IMR-90 (cell line): ENCODE results near the gene FOXN4. TPM values are rescaled to one million over a fixed set of nuclear protein-coding genes. Genes with fewer than 3 reads are reported as not detected.

ENCODE experiments used
- ATAC-seq: fragments of 200-7000 bp; cut with Tn5 transposase; 2 replicates; pipeline ENCODE4 v1.9.1; 2020; ENCODE audit warnings: low read depth, mild to moderate bottlenecking, moderate library complexity
- BruUV-seq: library from RNA; stranded (reverse); fragments of 400-500 nt; replicated peaks from 2 replicates; lab custom pipeline; 2021; lab: Mats Ljungman, UMichigan
- CTCF ChIA-PET: fragments of 300-600 bp; formaldehyde crosslinking; extraction: SDS; loops from one replicate; lab custom pipeline; 2021; ENCODE audit warnings: antibody characterized with exemption; lab: Yijun Ruan, JAX
- POLR2A ChIA-PET: fragments of 300-600 bp; sonication (Branson Sonifier 250); formaldehyde crosslinking; loops from one replicate; lab custom pipeline; 2022; ENCODE audit warnings: antibody characterized with exemption; ENCODE audit not compliant: unreplicated experiment; lab: Charles Lee
- DNase-seq: peaks from one replicate; pipeline ENCODE4 v3.0.0; 2013
- H2AFZ ChIP-seq: replicated peaks from 2 replicates; pipeline ENCODE3; 2013; ENCODE audit warnings: low read length, mild to moderate bottlenecking; ENCODE audit not compliant: poor library complexity
- H2AK5ac ChIP-seq: 2 replicates; pipeline ENCODE4 v1.6.1; 2013; ENCODE audit warnings: low read depth, low read length, inconsistent platforms
- H2AK9ac ChIP-seq: replicated peaks from 2 replicates; pipeline ENCODE3; 2013; ENCODE audit warnings: mild to moderate bottlenecking, low read depth, low read length, moderate library complexity; ENCODE audit not compliant: poor library complexity
- H2BK120ac ChIP-seq: 2 replicates; pipeline ENCODE4 v1.6.1; 2013; ENCODE audit warnings: low read depth, low read length, inconsistent platforms
- H2BK15ac ChIP-seq: 3 replicates; pipeline ENCODE4 v1.6.1; 2013; ENCODE audit warnings: low read depth, low read length, inconsistent platforms
- H2BK20ac ChIP-seq: 2 replicates; pipeline ENCODE4 v1.6.1; 2013; ENCODE audit warnings: low read depth, mild to moderate bottlenecking, inconsistent platforms, low read length, moderate library complexity
- H2BK5ac ChIP-seq: 2 replicates; pipeline ENCODE4 v1.6.1; 2013; ENCODE audit warnings: mild to moderate bottlenecking, low read depth, low read length, inconsistent platforms; ENCODE audit not compliant: poor library complexity, severe bottlenecking
- H3K14ac ChIP-seq: replicated peaks from 2 replicates; pipeline ENCODE4 v1.6.1; 2013; ENCODE audit warnings: low read depth, low read length, inconsistent platforms
- H3K18ac ChIP-seq: 2 replicates; pipeline ENCODE4 v1.6.1; 2013; ENCODE audit warnings: low read depth, low read length, control low read depth
- H3K23ac ChIP-seq: 2 replicates; pipeline ENCODE4 v1.6.1; 2013; ENCODE audit warnings: low read depth, low read length, inconsistent platforms
- H3K27ac ChIP-seq: 2 replicates; pipeline ENCODE4 v1.5.1; 2013; ENCODE audit warnings: mild to moderate bottlenecking, control low read depth, low read length; ENCODE audit not compliant: insufficient read depth
- H3K27me3 ChIP-seq: 2 replicates; pipeline ENCODE4 v1.6.1; 2013; ENCODE audit warnings: low read length; ENCODE audit not compliant: control insufficient read depth, insufficient read depth
- H3K36me3 ChIP-seq: 2 replicates; pipeline ENCODE4 v1.6.1; 2013; ENCODE audit warnings: low read length, mixed read lengths; ENCODE audit not compliant: control insufficient read depth, insufficient read depth
- H3K4ac ChIP-seq: 2 replicates; pipeline ENCODE4 v1.6.1; 2013; ENCODE audit warnings: low read depth, low read length, inconsistent platforms
- H3K4me1 ChIP-seq: 2 replicates; pipeline ENCODE4 v1.6.1; 2013; ENCODE audit warnings: low read length, mixed read lengths; ENCODE audit not compliant: control insufficient read depth, insufficient read depth
- H3K4me2 ChIP-seq: 2 replicates; pipeline ENCODE4 v1.6.1; 2013; ENCODE audit warnings: low read depth, mild to moderate bottlenecking, control low read depth, low read length, moderate library complexity
- H3K4me3 ChIP-seq: 2 replicates; pipeline ENCODE4 v1.5.1; 2013; ENCODE audit warnings: low read depth, mild to moderate bottlenecking, control low read depth, low read length, moderate library complexity; ENCODE audit not compliant: insufficient read depth
- H3K56ac ChIP-seq: 2 replicates; pipeline ENCODE4 v1.6.1; 2013; ENCODE audit warnings: low read length, inconsistent platforms; ENCODE audit not compliant: insufficient read depth; ENCODE audit errors: extremely low read depth
- H3K79me1 ChIP-seq, 2 experiments: 2 replicates each; pipeline ENCODE4 v1.6.1; 2013; ENCODE audit warnings: low read length in 2 of 2, inconsistent platforms in 1 of 2, low read depth in 1 of 2
- H3K9ac ChIP-seq: 2 replicates; pipeline ENCODE4 v1.6.1; 2013; ENCODE audit warnings: low read depth, low read length, control low read depth
- H3K9me1 ChIP-seq: 2 replicates; pipeline ENCODE4 v1.6.1; 2013; ENCODE audit warnings: low read length, inconsistent platforms; ENCODE audit not compliant: insufficient read depth
- H3K9me3 ChIP-seq: 2 replicates; pipeline ENCODE4 v1.6.1; 2013; ENCODE audit warnings: low read length; ENCODE audit not compliant: control insufficient read depth, insufficient read depth
- H4K20me1 ChIP-seq: 2 replicates; pipeline ENCODE4 v1.6.1; 2013; ENCODE audit warnings: low read length, inconsistent platforms; ENCODE audit not compliant: insufficient read depth
- H4K5ac ChIP-seq: 2 replicates; pipeline ENCODE4 v1.6.1; 2013; ENCODE audit warnings: mild to moderate bottlenecking, low read depth, low read length, control low read depth
- H4K8ac ChIP-seq, 2 experiments: 2 replicates each; pipeline ENCODE4 v1.6.1; 2013; ENCODE audit warnings: low read depth in 2 of 2, low read length in 2 of 2, control low read depth in 1 of 2, inconsistent platforms in 1 of 2
- H4K91ac ChIP-seq: 2 replicates; pipeline ENCODE4 v1.6.1; 2013; ENCODE audit warnings: low read depth, low read length, inconsistent platforms; ENCODE audit not compliant: insufficient read depth
- BHLHE40 ChIP-seq: fragments of 150-350 bp; IDR thresholded peaks from 2 replicates; pipeline ENCODE4 v1.6.1; 2016; ENCODE audit warnings: mild to moderate bottlenecking, low read depth, low read length
- CEBPB ChIP-seq: IDR thresholded peaks from 2 replicates; pipeline ENCODE4 v1.6.1; 2012; ENCODE audit warnings: low read depth, low read length, improper control_type of control experiment
- CHD1 ChIP-seq: IDR thresholded peaks from 2 replicates; pipeline ENCODE4 v1.6.1; 2012; ENCODE audit warnings: low read depth, low read length, improper control_type of control experiment
- CTCF ChIP-seq: conservative IDR thresholded peaks from 2 replicates; pipeline ENCODE4 v1.5.1; 2012; ENCODE audit warnings: mild to moderate bottlenecking, low read depth, low read length, improper control_type of control experiment
- ELK1 ChIP-seq: fragments of 150-350 bp; IDR thresholded peaks from 2 replicates; pipeline ENCODE4 v1.6.1; 2016; ENCODE audit warnings: low read depth, mild to moderate bottlenecking, low read length, moderate library complexity, borderline replicate concordance
- FOS ChIP-seq: fragments of 150-350 bp; IDR thresholded peaks from 2 replicates; pipeline ENCODE4 v1.6.1; 2016; ENCODE audit warnings: low read depth, low read length
- MAFK ChIP-seq: IDR thresholded peaks from 2 replicates; pipeline ENCODE4 v1.6.1; 2012; ENCODE audit warnings: low read depth, low read length, improper control_type of control experiment
- MAZ ChIP-seq: IDR thresholded peaks from 2 replicates; pipeline ENCODE4 v1.6.1; 2012; ENCODE audit warnings: low read depth, mild to moderate bottlenecking, low read length, improper control_type of control experiment, moderate library complexity, borderline replicate concordance
- MXI1 ChIP-seq: IDR thresholded peaks from 2 replicates; pipeline ENCODE4 v1.6.1; 2012; ENCODE audit warnings: low read depth, mild to moderate bottlenecking, low read length, moderate library complexity, borderline replicate concordance
- NFE2L2 ChIP-seq: fragments of 150-350 bp; IDR thresholded peaks from 2 replicates; pipeline ENCODE4 v1.6.1; 2016; ENCODE audit warnings: low read depth, mild to moderate bottlenecking, low read length
- POLR2A ChIP-seq: IDR thresholded peaks from 2 replicates; pipeline ENCODE4 v1.6.1; 2012; ENCODE audit warnings: mild to moderate bottlenecking, low read depth, low read length
- RAD21 ChIP-seq: IDR thresholded peaks from 2 replicates; pipeline ENCODE4 v1.6.1; 2012; ENCODE audit warnings: low read length, improper control_type of control experiment
- RFX5 ChIP-seq: IDR thresholded peaks from 2 replicates; pipeline ENCODE4 v1.8.0; 2012; ENCODE audit warnings: low read depth, mild to moderate bottlenecking, low read length, moderate library complexity
- SMC3 ChIP-seq: fragments of 150-350 bp; IDR thresholded peaks from 2 replicates; pipeline ENCODE4 v1.6.1; 2016; ENCODE audit warnings: low read depth, mild to moderate bottlenecking, antibody characterized with exemption, low read length, moderate library complexity
- USF2 ChIP-seq: fragments of 150-350 bp; IDR thresholded peaks from 2 replicates; pipeline ENCODE4 v1.6.1; 2017; ENCODE audit warnings: mild to moderate bottlenecking, antibody characterized with exemption, low read length, low read depth
- WGBS, 2 experiments: methylation state at CpG; one replicate each; pipeline versions ENCODE4 v1.1.5 to v1.1.7; 2013; ENCODE audit warnings: missing lambda C conversion rate in 2 of 2; ENCODE audit not compliant: insufficient read length in 1 of 2; ENCODE audit errors: extremely low coverage in 2 of 2; 5-methylcytosine and 5-hydroxymethylcytosine counted together
- dilution Hi-C: fragments of 300-500 bp; cut with HindIII; formaldehyde crosslinking; loops from one replicate; pipeline ENCODE4 v1.14.3; 2018; ENCODE audit warnings: low sequenced_read_pairs; ENCODE audit not compliant: unreplicated experiment
- in situ Hi-C: fragments of 300-500 bp; cut with MboI; formaldehyde crosslinking; loops from 3 replicates; pipeline ENCODE4 v1.14.3; 2019; ENCODE audit warnings: low sequenced_read_pairs, inconsistent platforms, mixed read lengths
- intact Hi-C: fragments of 100-400 bp; cut with micrococcal nuclease; formaldehyde crosslinking; loops from 2 replicates; pipeline ENCODE4 v1.10.0; 2022
- polyA plus RNA-seq, 3 experiments: library from polyadenylated mRNA; depleted of rRNA; stranded (reverse); fragments of >200 nt; gene quantifications; 2 replicates each; pipeline ENCODE4 v1.2.3, GENCODE V29; 2012; ENCODE audit warnings: low replicate concordance in 1 of 3
- total RNA-seq: library from RNA; depleted of rRNA; stranded (reverse); fragments of >200 nt; gene quantifications from 2 replicates; pipeline ENCODE4 v1.2.3, GENCODE V29; 2012

The FOXN4 gene
- total and polyA plus RNA-seq, 2 of the 4 experiments (the other 2 are of a cell fraction): not detected

GRCh38 chr12:109287181-109287580 is 21.9 kb downstream of the FOXN4 start:
- H3K56ac ChIP-seq: no peak overlapping the region
- no peak overlapping the region for H3K4ac ChIP-seq
- H3K27me3 ChIP-seq: peaks cover 2% of the 10 kb centered on the region; the same call in 1 of the 2 replicates
- H4K8ac ChIP-seq: no peak overlapping the region
- H4K91ac ChIP-seq: no peak overlapping the region
- ChIA-PET POLR2A (no interaction called here), CTCF (no interaction called here)
- dilution Hi-C loops: no loop called here
- no peak overlapping the region for H2AK9ac ChIP-seq
- no peak overlapping the region for H3K23ac ChIP-seq
- no CpG with 5 or more reads among the region's 7 CpGs for WGBS, 2 experiments
- H3K4me1 ChIP-seq: no peaks in the 10 kb centered on the region
- in situ Hi-C loops: no loop called here
- no peak overlapping the region for H2BK15ac ChIP-seq
- no peak overlapping the region for H2AK5ac ChIP-seq
- H2AFZ ChIP-seq: no peak overlapping the region
- ATAC-seq: no peak
- no peak overlapping the region for H3K27ac ChIP-seq
- no peak overlapping the region for H3K4me2 ChIP-seq
- H4K5ac ChIP-seq: no peak overlapping the region
- H3K9ac ChIP-seq: no peak overlapping the region
- H2BK20ac ChIP-seq: no peak overlapping the region
- H3K9me1 ChIP-seq: no peaks in the 10 kb centered on the region
- no TSS peak for BruUV-seq
- H2BK5ac ChIP-seq: no peak overlapping the region
- H3K4me3 ChIP-seq: no peak overlapping the region
- H3K9me3 ChIP-seq: no peaks in the 10 kb centered on the region
- H4K20me1 ChIP-seq: no peaks in the 10 kb centered on the region
- H2BK120ac ChIP-seq: no peak overlapping the region
- TF ChIP-seq BHLHE40: no peak
- no peak for TF ChIP-seq CHD1
- TF ChIP-seq SMC3: no peak
- TF ChIP-seq USF2: no peak
- TF ChIP-seq RFX5: no peak
- TF ChIP-seq FOS: no peak
- no peak for TF ChIP-seq MAZ
- TF ChIP-seq ELK1: no peak
- TF ChIP-seq RAD21: no peak
- no peak for TF ChIP-seq MAFK
- TF ChIP-seq POLR2A: no peak
- TF ChIP-seq CTCF: no peak
- TF ChIP-seq CEBPB: no peak
- no peak for TF ChIP-seq MXI1
- no peak for TF ChIP-seq NFE2L2
- intact Hi-C loops: loop anchor here (2.0 kb wide), 1 partner anchor 44 kb away; no protein-coding TSS in a partner anchor
- DNase-seq: no peak
- no peak overlapping the region for H3K18ac ChIP-seq
- no peak overlapping the region for H3K14ac ChIP-seq
- no peaks in the 10 kb centered on the region for H3K79me1 ChIP-seq
- no peaks in the 10 kb centered on the region for H3K36me3 ChIP-seq
